OCI-LY7 (cell line): ENCODE results near the gene GTF3C6. TPM values are rescaled to one million over a fixed set of nuclear protein-coding genes. Genes with fewer than 3 reads are reported as not detected.

Experiments
- BruUV-seq: library from RNA; stranded (reverse); fragments of 400-500 nt; replicated peaks from 2 replicates; lab custom pipeline; 2021; lab: Mats Ljungman, UMichigan
- CTCF ChIA-PET: fragments of 300-600 bp; sonication (Branson Sonifier 250); formaldehyde crosslinking; loops from one replicate; lab custom pipeline; 2022; ENCODE audit warnings: antibody characterized with exemption; ENCODE audit not compliant: unreplicated experiment; lab: Charles Lee
- POLR2A ChIA-PET: fragments of 300-600 bp; sonication (Branson Sonifier 250); formaldehyde crosslinking; loops from one replicate; lab custom pipeline; 2022; ENCODE audit warnings: antibody characterized with exemption; lab: Charles Lee
- DNase-seq: peaks from one replicate; pipeline ENCODE4 v3.0.0-alpha.2; 2015; ENCODE audit warnings: low spot score
- H2AFZ ChIP-seq: fragments of 200-600 bp; sonication (generic), shearing (Covaris generic); 2 replicates; pipeline ENCODE4 v1.6.1; 2014; ENCODE audit warnings: mild to moderate bottlenecking, antibody characterized with exemption, low read length, moderate library complexity
- H3K27ac ChIP-seq: fragments of 200-600 bp; sonication (generic); 2 replicates; pipeline ENCODE4 v1.5.1; 2014; ENCODE audit warnings: mixed run types, low read depth, mild to moderate bottlenecking, moderate library complexity, low read length, inconsistent platforms; ENCODE audit not compliant: poor library complexity, severe bottlenecking
- H3K36me3 ChIP-seq: fragments of 200-600 bp; sonication (generic); 2 replicates; pipeline ENCODE4 v1.6.1; 2014; ENCODE audit warnings: mild to moderate bottlenecking, antibody characterized with exemption, low read length, moderate library complexity, mixed read lengths; ENCODE audit not compliant: insufficient read depth
- H3K4me1 ChIP-seq: fragments of 200-600 bp; sonication (generic); 2 replicates; pipeline ENCODE4 v1.5.1; 2014; ENCODE audit warnings: mild to moderate bottlenecking, low read length; ENCODE audit not compliant: insufficient read depth, poor library complexity, severe bottlenecking
- H3K4me2 ChIP-seq: fragments of 200-600 bp; sonication (generic); 2 replicates; pipeline ENCODE4 v1.6.1; 2014; ENCODE audit warnings: mild to moderate bottlenecking, low read length
- H3K4me3 ChIP-seq: fragments of 200-600 bp; sonication (generic); 2 replicates; pipeline ENCODE4 v1.5.1; 2014; ENCODE audit warnings: mild to moderate bottlenecking, low read depth, low read length; ENCODE audit not compliant: poor library complexity, severe bottlenecking
- H3K79me2 ChIP-seq: fragments of 200-600 bp; sonication (generic); 2 replicates; pipeline ENCODE4 v1.6.1; 2016; ENCODE audit warnings: low read depth, mild to moderate bottlenecking, low read length, moderate library complexity, mixed read lengths; ENCODE audit not compliant: insufficient read depth
- H3K9me2 ChIP-seq: fragments of 200-600 bp; sonication (generic); 2 replicates; pipeline ENCODE4 v1.6.1; 2016; ENCODE audit warnings: mild to moderate bottlenecking, low read length, mixed read lengths; ENCODE audit not compliant: insufficient read depth
- H3K9me3 ChIP-seq: fragments of 200-600 bp; sonication (generic); 2 replicates; pipeline ENCODE4 v1.6.1; 2014; ENCODE audit warnings: mild to moderate bottlenecking, mixed run types, low read length, mixed read lengths
- H4K20me1 ChIP-seq: fragments of 200-600 bp; sonication (generic); 2 replicates; pipeline ENCODE4 v1.6.1; 2014; ENCODE audit warnings: mild to moderate bottlenecking, antibody characterized with exemption, low read length, moderate library complexity, mixed read lengths; ENCODE audit not compliant: insufficient read depth
- EZH2phosphoT487 ChIP-seq: fragments of 200-600 bp; sonication (generic); IDR thresholded peaks from 2 replicates; pipeline ENCODE4 v1.6.1; 2018; ENCODE audit warnings: low read depth, borderline replicate concordance, mild to moderate bottlenecking, mixed run types, antibody characterized with exemption, low read length, moderate library complexity, mixed read lengths
- intact Hi-C: fragments of 100-400 bp; cut with micrococcal nuclease; formaldehyde crosslinking; loops from one replicate; pipeline ENCODE4 v1.10.0; 2022; ENCODE audit not compliant: unreplicated experiment
- total RNA-seq, 2 experiments: library from RNA; depleted of rRNA in 1 of 2; stranded (reverse); fragments of >200 nt in 1 of 2; shearing (Covaris generic) in 1 of 2; gene quantifications; 2 replicates each; pipeline ENCODE4 v1.2.3, GENCODE V29; 2014 to 2022
- TF ChIP-seq, protein P1 (sequence below): fragments of 200-600 bp; sonication (generic); conservative IDR thresholded peaks from 2 replicates; pipeline ENCODE4 v1.5.1; 2014; ENCODE audit warnings: mild to moderate bottlenecking, antibody characterized with exemption, low read length, moderate library complexity, mixed read lengths

The GTF3C6 gene
- total RNA-seq, 2 experiments from 2014 or later = 29.7 to 71.0 TPM

DNA sequence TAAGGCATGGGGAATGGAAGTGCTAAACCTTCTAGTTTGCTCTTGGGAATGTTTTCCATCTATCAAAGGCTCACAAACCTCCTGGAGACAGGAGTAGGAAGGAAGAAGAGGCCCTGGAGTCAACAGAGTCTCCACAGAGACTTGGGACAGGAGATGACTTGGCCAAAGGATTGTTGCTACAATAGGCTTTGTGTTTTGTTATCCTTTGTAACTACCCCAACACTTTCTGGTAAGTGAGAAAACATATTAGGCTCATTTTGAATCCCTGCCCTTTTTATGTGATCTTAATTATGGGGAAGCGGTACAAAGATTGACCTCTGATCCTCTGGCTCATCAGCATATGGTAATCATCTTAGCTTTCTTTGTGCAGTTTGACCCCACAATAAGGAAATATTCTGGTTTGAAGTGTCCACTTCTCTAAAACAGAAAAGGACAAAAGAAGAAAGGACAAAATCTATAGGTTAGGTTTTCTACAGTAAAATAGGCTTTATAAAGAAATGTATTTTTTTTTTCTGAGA is 24.1 kb upstream of the GTF3C6 start:
- intact Hi-C loops = no loop called here
- H2AFZ ChIP-seq = no peak overlapping the region
- no peaks in the 10 kb centered on the region for H4K20me1 ChIP-seq
- no peak overlapping the region for H3K4me3 ChIP-seq
- no peak overlapping the region for H3K27ac ChIP-seq
- DNase-seq = no peak
- H3K4me1 ChIP-seq = no peaks in the 10 kb centered on the region
- no peaks in the 10 kb centered on the region for H3K9me3 ChIP-seq
- CTCF ChIA-PET = no interaction called here
- H3K79me2 ChIP-seq = no peaks in the 10 kb centered on the region
- no peak for TF ChIP-seq EZH2phosphoT487
- TF ChIP-seq, protein P1, sequence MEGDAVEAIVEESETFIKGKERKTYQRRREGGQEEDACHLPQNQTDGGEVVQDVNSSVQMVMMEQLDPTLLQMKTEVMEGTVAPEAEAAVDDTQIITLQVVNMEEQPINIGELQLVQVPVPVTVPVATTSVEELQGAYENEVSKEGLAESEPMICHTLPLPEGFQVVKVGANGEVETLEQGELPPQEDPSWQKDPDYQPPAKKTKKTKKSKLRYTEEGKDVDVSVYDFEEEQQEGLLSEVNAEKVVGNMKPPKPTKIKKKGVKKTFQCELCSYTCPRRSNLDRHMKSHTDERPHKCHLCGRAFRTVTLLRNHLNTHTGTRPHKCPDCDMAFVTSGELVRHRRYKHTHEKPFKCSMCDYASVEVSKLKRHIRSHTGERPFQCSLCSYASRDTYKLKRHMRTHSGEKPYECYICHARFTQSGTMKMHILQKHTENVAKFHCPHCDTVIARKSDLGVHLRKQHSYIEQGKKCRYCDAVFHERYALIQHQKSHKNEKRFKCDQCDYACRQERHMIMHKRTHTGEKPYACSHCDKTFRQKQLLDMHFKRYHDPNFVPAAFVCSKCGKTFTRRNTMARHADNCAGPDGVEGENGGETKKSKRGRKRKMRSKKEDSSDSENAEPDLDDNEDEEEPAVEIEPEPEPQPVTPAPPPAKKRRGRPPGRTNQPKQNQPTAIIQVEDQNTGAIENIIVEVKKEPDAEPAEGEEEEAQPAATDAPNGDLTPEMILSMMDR = no peak
- BruUV-seq = no TSS peak
- H3K4me2 ChIP-seq = no peak overlapping the region
- H3K9me2 ChIP-seq = no peaks in the 10 kb centered on the region
- POLR2A ChIA-PET = interaction anchor here (0.9 to 1.4 kb wide), 3 partner anchors 10 to 256 kb away, joined by 3 to 5 read pairs (median 4); no protein-coding TSS in a partner anchor
- no peaks in the 10 kb centered on the region for H3K36me3 ChIP-seq

DNA sequence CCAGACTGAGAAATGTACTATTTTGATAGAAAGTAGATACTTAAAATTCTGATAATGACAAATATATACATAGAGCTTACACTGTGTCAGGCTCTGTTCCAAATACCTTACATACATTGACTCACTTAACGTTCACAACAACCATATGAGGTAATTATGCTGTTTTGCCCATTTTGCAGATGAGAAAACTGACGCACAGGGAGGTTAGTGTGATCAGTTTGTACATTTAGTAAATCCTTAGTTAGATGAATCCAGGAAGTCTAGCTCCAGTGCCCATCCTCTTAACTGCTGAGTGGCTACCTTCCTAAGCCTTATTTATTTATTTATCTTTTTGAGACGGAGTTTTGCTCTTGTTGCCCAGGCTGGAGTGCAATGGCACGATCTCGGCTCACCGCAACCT is 23.3 kb upstream of the GTF3C6 start:
- no peak overlapping the region for H3K4me2 ChIP-seq
- no peaks in the 10 kb centered on the region for H3K9me2 ChIP-seq
- H3K9me3 ChIP-seq = no peaks in the 10 kb centered on the region
- ChIA-PET CTCF (no interaction called here), POLR2A (interaction anchor here (0.6 to 1.4 kb wide), 3 partner anchors 22 to 580 kb away, joined by 3 to 4 read pairs (median 3); no protein-coding TSS in a partner anchor)
- BruUV-seq = no TSS peak
- no peak for TF ChIP-seq EZH2phosphoT487
- TF ChIP-seq, protein P1 = no peak
- intact Hi-C loops = no loop called here
- H3K79me2 ChIP-seq = no peaks in the 10 kb centered on the region
- H4K20me1 ChIP-seq = no peaks in the 10 kb centered on the region
- no peak overlapping the region for H2AFZ ChIP-seq
- no peaks in the 10 kb centered on the region for H3K36me3 ChIP-seq
- no peak overlapping the region for H3K4me3 ChIP-seq
- H3K4me1 ChIP-seq = no peaks in the 10 kb centered on the region
- H3K27ac ChIP-seq = no peak overlapping the region
- DNase-seq = no peak

DNA sequence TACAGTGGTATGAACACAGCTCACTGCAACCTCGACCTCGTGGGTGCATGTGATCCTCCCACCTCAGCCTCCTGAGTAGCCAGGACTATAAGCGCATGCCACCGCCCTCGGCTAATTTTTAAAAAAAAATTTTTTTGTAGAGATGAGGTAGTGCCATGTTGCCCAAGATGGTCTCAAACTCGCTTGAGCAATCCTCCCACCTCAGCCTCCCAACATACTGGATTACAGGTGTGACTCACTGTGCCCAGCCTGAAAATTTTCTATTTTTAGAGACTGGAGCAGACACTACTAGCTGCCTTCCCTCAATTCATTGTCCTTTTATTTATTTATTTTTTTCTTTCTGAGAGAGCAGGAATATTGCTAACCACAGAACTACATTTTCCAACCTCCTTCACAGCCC is 20.3 kb upstream of the GTF3C6 start:
- no peak for TF ChIP-seq EZH2phosphoT487
- TF ChIP-seq, protein P1 = no peak
- no peak overlapping the region for H2AFZ ChIP-seq
- DNase-seq = no peak
- no peaks in the 10 kb centered on the region for H3K9me3 ChIP-seq
- H3K79me2 ChIP-seq = no peaks in the 10 kb centered on the region
- no peaks in the 10 kb centered on the region for H4K20me1 ChIP-seq
- BruUV-seq = no TSS peak
- no peaks in the 10 kb centered on the region for H3K9me2 ChIP-seq
- ChIA-PET POLR2A (no interaction called here), CTCF (no interaction called here)
- H3K4me3 ChIP-seq = no peak overlapping the region
- intact Hi-C loops = no loop called here
- H3K27ac ChIP-seq = no peak overlapping the region
- no peak overlapping the region for H3K4me2 ChIP-seq
- no peaks in the 10 kb centered on the region for H3K36me3 ChIP-seq
- no peaks in the 10 kb centered on the region for H3K4me1 ChIP-seq
